Caco-2 (cell line): Measurements from ENCODE around the gene POLH. TPM values are rescaled to one million over a fixed set of nuclear protein-coding genes. Genes with fewer than 3 reads are reported as not detected.

Experiments used
- BruUV-seq: library from RNA; stranded (reverse); fragments of 400-500 nt; replicated peaks from 2 replicates; lab custom pipeline; 2021; lab: Mats Ljungman, UMichigan
- CTCF ChIA-PET: fragments of 300-600 bp; sonication (Branson Sonifier 250); formaldehyde crosslinking; loops from one replicate; lab custom pipeline; 2022; ENCODE audit warnings: antibody characterized with exemption; lab: Charles Lee
- POLR2A ChIA-PET: fragments of 300-600 bp; sonication (Branson Sonifier 250); formaldehyde crosslinking; loops from one replicate; lab custom pipeline; 2022; ENCODE audit warnings: antibody characterized with exemption; lab: Charles Lee
- DNase-seq, 2 experiments: peaks; one replicate each; pipeline versions ENCODE4 v3.0.0 to v3.0.0-alpha.2; 2020 to 2022
- H3K27me3 ChIP-seq: replicated peaks from 2 replicates; pipeline ENCODE4 v1.6.0; 2011; ENCODE audit warnings: low read length; ENCODE audit not compliant: control insufficient read depth, insufficient read depth
- H3K36me3 ChIP-seq: 2 replicates; pipeline ENCODE4 v1.5.1; 2011; ENCODE audit warnings: low read length; ENCODE audit not compliant: control insufficient read depth, insufficient read depth
- H3K4me1 ChIP-seq: fragments of 250-450 bp; sonication (Bioruptor Pico); 2 replicates; pipeline ENCODE4 v1.5.1; 2020; ENCODE audit warnings: mild to moderate bottlenecking
- H3K4me3 ChIP-seq: 2 replicates; pipeline ENCODE4 v1.5.1; 2011; ENCODE audit warnings: low read depth, mild to moderate bottlenecking, control low read depth, low read length
- H3K9me3 ChIP-seq: fragments of 250-450 bp; sonication (Bioruptor Pico); 2 replicates; pipeline ENCODE4 v1.5.1; 2020; ENCODE audit warnings: mild to moderate bottlenecking, moderate library complexity
- H3K27ac Mint-ChIP-seq: one replicate; pipeline ENCODE4 v1.8.0; 2022; ENCODE audit warnings: mixed read lengths; ENCODE audit not compliant: unreplicated experiment
- H3K27me3 Mint-ChIP-seq: one replicate; pipeline ENCODE4 v1.8.0; 2022; ENCODE audit warnings: mixed read lengths; ENCODE audit not compliant: insufficient read depth, unreplicated experiment
- H3K36me3 Mint-ChIP-seq: one replicate; pipeline ENCODE4 v1.8.0; 2022; ENCODE audit warnings: mild to moderate bottlenecking, mixed read lengths; ENCODE audit not compliant: insufficient read depth, unreplicated experiment
- H3K4me1 Mint-ChIP-seq: one replicate; pipeline ENCODE4 v1.8.0; 2022; ENCODE audit warnings: low read depth, mixed read lengths; ENCODE audit not compliant: unreplicated experiment
- H3K4me3 Mint-ChIP-seq: one replicate; pipeline ENCODE4 v1.8.0; 2022; ENCODE audit warnings: mild to moderate bottlenecking, moderate library complexity, mixed read lengths; ENCODE audit not compliant: unreplicated experiment
- H3K9me3 Mint-ChIP-seq: one replicate; pipeline ENCODE4 v1.8.0; 2022; ENCODE audit warnings: mixed read lengths; ENCODE audit not compliant: unreplicated experiment
- intact Hi-C: fragments of 100-400 bp; cut with micrococcal nuclease; formaldehyde crosslinking; loops from one replicate; pipeline ENCODE4 v1.10.0; 2022; ENCODE audit not compliant: unreplicated experiment
- total RNA-seq: library from RNA; stranded (reverse); gene quantifications from 2 replicates; pipeline ENCODE4 v1.2.3, GENCODE V29; 2022
- TF ChIP-seq, protein P1 (sequence below), 2 experiments: fragments of 200-600 bp in 1 of 2; IDR thresholded peaks; 1 replicate in 1 of 2; 2 replicates in 1 of 2; pipeline versions ENCODE4 v1.5.1 to v1.8.0; 2011 to 2022; ENCODE audit warnings: antibody characterized with exemption in 1 of 2, control low read depth in 1 of 2, inconsistent platforms in 1 of 2, low read depth in 1 of 2, low read length in 1 of 2, mild to moderate bottlenecking in 1 of 2, moderate library complexity in 1 of 2; ENCODE audit not compliant: insufficient read depth in 1 of 2, severe bottlenecking in 1 of 2, unreplicated experiment in 1 of 2

Gene POLH
- total RNA-seq, 1 experiment from 2014 or later, result 14.2 TPM

DNA sequence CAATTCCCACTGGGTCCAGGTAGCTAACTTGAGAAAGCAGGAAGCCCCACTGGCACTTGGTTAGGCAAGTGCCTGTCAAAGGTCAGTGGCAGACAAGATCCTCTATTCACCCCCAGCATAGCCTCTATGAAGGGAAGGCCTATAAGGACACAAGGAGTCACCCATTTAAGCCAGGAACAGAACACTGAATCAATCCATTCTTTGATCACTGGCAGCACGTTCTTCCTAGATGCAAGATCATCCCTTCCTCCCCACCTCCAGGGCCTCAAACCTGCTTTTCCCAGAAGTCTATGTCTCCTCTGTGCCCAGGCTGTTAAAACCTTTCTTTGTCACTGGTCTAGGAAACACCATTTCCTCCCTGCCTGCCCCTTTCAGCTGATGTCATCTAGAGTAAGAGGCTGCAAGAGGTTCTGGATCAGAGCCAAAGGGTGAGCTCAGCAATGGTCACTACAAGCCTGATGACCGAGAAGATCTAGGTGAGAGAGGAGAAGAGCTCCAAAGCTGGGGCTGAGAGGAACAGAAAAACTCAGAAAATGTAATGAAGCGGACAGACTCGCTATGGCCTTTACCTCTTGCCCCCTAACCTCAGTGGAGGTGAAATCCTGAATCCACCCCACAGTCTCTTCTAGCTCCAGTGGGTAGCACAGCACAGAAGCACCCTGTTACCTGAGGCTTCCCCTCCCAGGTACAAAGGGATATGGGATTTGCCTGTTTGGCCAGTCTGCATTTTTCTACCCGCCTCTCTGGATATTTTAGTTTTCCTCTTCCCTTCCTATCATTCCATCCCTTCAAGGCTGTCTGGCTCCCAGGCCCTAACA is 51.2 kb downstream of the POLH start:
- Histone ChIP-seq H3K36me3 (peaks cover 1% of the 10 kb centered on the region; the same call in 1 of the 2 replicates), H3K27me3 (no peaks in the 10 kb centered on the region), H3K4me1 (no peaks in the 10 kb centered on the region; the same call in 1 of the 2 replicates), H3K4me3 (no peak overlapping the region), H3K9me3 (no peaks in the 10 kb centered on the region)
- H3K27ac Mint-ChIP-seq, result peak overlapping the region; percentile 76
- intact Hi-C loops, result no loop called here
- ChIA-PET POLR2A (interaction anchor here (0.6 kb wide), 1 partner anchor 56 kb away, joined by 3 read pairs; no protein-coding TSS in a partner anchor), CTCF (no interaction called here)
- peaks cover 12% of the 10 kb centered on the region for H3K4me1 Mint-ChIP-seq
- H3K4me3 Mint-ChIP-seq, result peak overlapping the region; percentile 54
- BruUV-seq, result no TSS peak
- TF ChIP-seq, protein P1, sequence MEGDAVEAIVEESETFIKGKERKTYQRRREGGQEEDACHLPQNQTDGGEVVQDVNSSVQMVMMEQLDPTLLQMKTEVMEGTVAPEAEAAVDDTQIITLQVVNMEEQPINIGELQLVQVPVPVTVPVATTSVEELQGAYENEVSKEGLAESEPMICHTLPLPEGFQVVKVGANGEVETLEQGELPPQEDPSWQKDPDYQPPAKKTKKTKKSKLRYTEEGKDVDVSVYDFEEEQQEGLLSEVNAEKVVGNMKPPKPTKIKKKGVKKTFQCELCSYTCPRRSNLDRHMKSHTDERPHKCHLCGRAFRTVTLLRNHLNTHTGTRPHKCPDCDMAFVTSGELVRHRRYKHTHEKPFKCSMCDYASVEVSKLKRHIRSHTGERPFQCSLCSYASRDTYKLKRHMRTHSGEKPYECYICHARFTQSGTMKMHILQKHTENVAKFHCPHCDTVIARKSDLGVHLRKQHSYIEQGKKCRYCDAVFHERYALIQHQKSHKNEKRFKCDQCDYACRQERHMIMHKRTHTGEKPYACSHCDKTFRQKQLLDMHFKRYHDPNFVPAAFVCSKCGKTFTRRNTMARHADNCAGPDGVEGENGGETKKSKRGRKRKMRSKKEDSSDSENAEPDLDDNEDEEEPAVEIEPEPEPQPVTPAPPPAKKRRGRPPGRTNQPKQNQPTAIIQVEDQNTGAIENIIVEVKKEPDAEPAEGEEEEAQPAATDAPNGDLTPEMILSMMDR (IDR thresholded peaks at IDR 0.05; ENCODE audit: insufficient read depth in 1 of 2, low read depth in 1 of 2, low read length in 1 of 2, severe bottlenecking in 1 of 2, unreplicated experiment in 1 of 2), result no peak
- H3K27me3 Mint-ChIP-seq, result no peaks in the 10 kb centered on the region
- DNase-seq, result no peak
- H3K36me3 Mint-ChIP-seq, result peaks cover 28% of the 10 kb centered on the region
- H3K9me3 Mint-ChIP-seq, result no peaks in the 10 kb centered on the region

DNA sequence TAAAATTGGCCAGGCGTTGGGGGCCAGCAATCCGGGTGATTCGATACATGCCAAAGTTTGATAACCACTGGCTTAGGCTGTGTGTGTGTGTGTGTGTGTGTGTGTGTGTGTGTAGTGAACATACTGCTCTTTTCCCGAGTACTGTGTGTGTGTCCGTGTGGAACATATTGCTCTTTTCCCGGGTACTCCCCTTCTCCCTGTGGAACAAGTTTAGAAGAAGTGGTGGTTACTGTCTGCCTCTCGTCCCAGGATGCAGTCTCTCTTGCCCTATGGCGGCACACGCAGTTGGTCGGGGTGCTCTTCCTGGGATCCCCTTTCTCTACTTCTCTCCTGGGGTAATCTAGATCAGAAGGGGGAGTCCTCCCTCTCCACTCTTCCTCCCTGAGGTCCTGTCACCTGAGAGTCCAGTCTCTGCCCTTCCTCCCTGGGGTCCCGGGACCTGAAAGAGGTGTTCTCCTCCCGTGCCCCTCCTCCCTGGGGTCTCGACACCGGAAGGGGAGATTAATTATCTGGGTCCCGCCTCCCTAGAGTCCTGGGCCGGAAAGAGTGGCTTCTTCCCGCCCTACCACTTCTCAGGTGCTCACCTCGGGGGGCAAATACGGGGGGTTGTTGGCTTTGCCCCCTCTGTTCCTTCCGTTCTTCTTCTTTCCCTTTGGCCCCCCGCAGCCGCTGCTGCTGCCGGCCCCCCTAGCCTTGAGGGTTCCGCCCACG is 52.6 kb downstream of the POLH start:
- Mint-ChIP-seq H3K27me3 (no peaks in the 10 kb centered on the region), H3K36me3 (peaks cover 22% of the 10 kb centered on the region), H3K4me1 (peaks cover 12% of the 10 kb centered on the region), H3K4me3 (peak overlapping the region; percentile 91), H3K9me3 (no peaks in the 10 kb centered on the region), H3K27ac (peak overlapping the region; percentile 99)
- Histone ChIP-seq H3K4me1 (no peaks in the 10 kb centered on the region; the same call in 1 of the 2 replicates), H3K9me3 (no peaks in the 10 kb centered on the region), H3K27me3 (no peaks in the 10 kb centered on the region), H3K36me3 (peaks cover 1% of the 10 kb centered on the region; the same call in 1 of the 2 replicates), H3K4me3 (peak overlapping the region; percentile 78)
- DNase-seq, result peak; percentile 59 to 66
- POLR2A ChIA-PET, result interaction anchor here (0.6 to 2.0 kb wide), 5 partner anchors 11 to 466 kb away, joined by 3 to 8 read pairs (median 5); no protein-coding TSS in a partner anchor
- TF ChIP-seq, protein P1 (IDR thresholded peaks at IDR 0.05; ENCODE audit: insufficient read depth in 1 of 2, low read depth in 1 of 2, low read length in 1 of 2, severe bottlenecking in 1 of 2, unreplicated experiment in 1 of 2), result no peak
- BruUV-seq, result TSS peak; percentile 38
- CTCF ChIA-PET, result interaction anchor here (0.6 to 1.2 kb wide), 2 partner anchors 336 to 451 kb away, joined by 3 to 9 read pairs; no protein-coding TSS in a partner anchor
- intact Hi-C loops, result loop anchor here (2.0 kb wide), 1 partner anchor 52 kb away; the partner anchor contains the start of genes POLH and XPO5

- no peaks in the 10 kb centered on the region for H3K9me3 ChIP-seq
- H3K4me1 ChIP-seq, result no peaks in the 10 kb centered on the region; the same call in 1 of the 2 replicates
- peaks cover 1% of the 10 kb centered on the region; the same call in 1 of the 2 replicates for H3K36me3 ChIP-seq
- CTCF ChIA-PET, result interaction anchor here (0.6 to 1.3 kb wide), 4 partner anchors 39 to 450 kb away, joined by 3 to 9 read pairs (median 4); no protein-coding TSS in a partner anchor
- Mint-ChIP-seq H3K9me3 (no peaks in the 10 kb centered on the region), H3K27me3 (no peaks in the 10 kb centered on the region), H3K27ac (peak within 1 kb of the TSS; percentile 99), H3K4me3 (peak within 1 kb of the TSS; percentile 91), H3K36me3 (peaks cover 22% of the 10 kb centered on the region), H3K4me1 (peaks cover 12% of the 10 kb centered on the region)
- TF ChIP-seq, protein P1 (IDR thresholded peaks at IDR 0.05; ENCODE audit: insufficient read depth in 1 of 2, low read depth in 1 of 2, low read length in 1 of 2, severe bottlenecking in 1 of 2, unreplicated experiment in 1 of 2), result no peak
- H3K4me3 ChIP-seq, result peak within 1 kb of the TSS; percentile 82
- POLR2A ChIA-PET, result interaction anchor here (0.5 to 2.0 kb wide), 13 partner anchors 11 to 700 kb away, joined by 3 to 12 read pairs (median 5); partner anchors contain the start of genes CNPY3, VEGFA and XPO5
- DNase-seq, result peak; percentile 99
- intact Hi-C loops, result loop anchor here (2.0 kb wide), 1 partner anchor 52 kb away; the partner anchor contains the start of genes POLH and XPO5
- BruUV-seq, result no TSS peak
- no peaks in the 10 kb centered on the region for H3K27me3 ChIP-seq
These were observed 53.1 kb downstream of the POLH start, which contains the start of gene GTPBP2 for GRCh38 chr6:43629104-43629504. Gene GTPBP2, minus strand, starts transcription at chr6:43629264. Its CDS starts 102 bp downstream, at chr6:43629162.
